A549 treated with DMSO at 1 μM for 4 hours (cell line): ENCODE measurements around the gene SERPINB13. TPM values are rescaled to one million over a fixed set of nuclear protein-coding genes. Genes with fewer than 3 reads are reported as not detected.

Source experiments
- total RNA-seq: library from RNA; stranded (reverse); fragments of 200-300 nt; extraction: Qiagen RNA extraction; gene quantifications from 5 replicates; pipeline ENCODE4 v1.2.3, GENCODE V29; 2022; ENCODE audit warnings: low read depth

SERPINB13 gene
- not detected in 5 replicates for total RNA-seq

GRCh38 chr18:63586966-63587365 is at the start of gene SERPINB13:
Gene SERPINB13 (plus strand): TSS chr18:63587343. CDS start chr18:63588668, 1,325 bp downstream.

GRCh38 chr18:63542069-63542468 is 45.1 kb upstream of the SERPINB13 start, which contains the start of gene SERPINB12:
Gene SERPINB12 (plus strand): TSS chr18:63542369. CDS start chr18:63556160, 13,791 bp downstream.

GRCh38 chr18:63644142-63644541 is 57.0 kb downstream of the SERPINB13 start, which contains the start of gene SERPINB4:
Gene SERPINB4 (minus strand): TSS chr18:63644256. CDS start chr18:63643577, 679 bp downstream.

Other genes starting within 250 kb of the SERPINB13 start
- 42.6 to 50.1 TPM (median 45.1 TPM) in 5 replicates for gene KDSR, start 220.1 kb upstream of the SERPINB13 start, total RNA-seq
- 19.4 to 24.0 TPM (median 22.1 TPM) in 5 replicates for gene VPS4B, start 164.9 kb upstream of the SERPINB13 start, total RNA-seq
- gene SERPINB5, start 110.4 kb upstream of the SERPINB13 start, total RNA-seq: 0.08 to 0.20 TPM (median 0.11 TPM) in 5 replicates
- gene SERPINB12, start 45.0 kb upstream of the SERPINB13 start, total RNA-seq: not detected in 5 replicates
- 0.12 to 0.28 TPM (median 0.18 TPM) in 5 replicates for gene SERPINB4, start 56.9 kb downstream of the SERPINB13 start, total RNA-seq
- 0.10 to 0.18 TPM (median 0.13 TPM) in 4 of 5 replicates, not detected in the other for gene SERPINB3, start 74.5 kb downstream of the SERPINB13 start, total RNA-seq
- gene SERPINB11, start 115.6 kb downstream of the SERPINB13 start, total RNA-seq: 0.07 to 0.08 TPM in 2 of 5 replicates, not detected in the others
- gene SERPINB7, start 188.1 kb downstream of the SERPINB13 start, total RNA-seq: 1.5 to 2.9 TPM (median 2.9 TPM) in 5 replicates